HG02571 (cell line): ENCODE data around the gene RAB11FIP4.
"Not testable (repeated sequence)": the region's sequence is repeated elsewhere in the genome, so short reads cannot be mapped to it uniquely, and the experiment has no call there.

ENCODE experiments used
- ATAC-seq: cut with Tn5 transposase; IDR thresholded peaks from one replicate; pipeline ENCODE4 v1.9.1; 2021; ENCODE audit warnings: mild to moderate bottlenecking, moderate library complexity; ENCODE audit not compliant: unreplicated experiment

The RAB11FIP4 gene

GRCh38 chr17:31391496-31391949, at the start of gene RAB11FIP4:
Gene RAB11FIP4, plus strand, starts transcription at chr17:31391675. Its CDS starts 178 bp downstream, at chr17:31391853.
- ATAC-seq: no peak

- not testable (repeated sequence) for ATAC-seq
Observed at GRCh38 chr17:31345191-31345747, 46.2 kb upstream of the RAB11FIP4 start.

GRCh38 chr17:31349454-31349853, 42.0 kb upstream of the RAB11FIP4 start:
- ATAC-seq: no peak

GRCh38 chr17:31355935-31356334, 35.5 kb upstream of the RAB11FIP4 start:
- no peak for ATAC-seq

- no peak for ATAC-seq
Observed at GRCh38 chr17:31357091-31357490, 34.4 kb upstream of the RAB11FIP4 start.

- no peak for ATAC-seq
Observed at GRCh38 chr17:31357839-31358394, 33.6 kb upstream of the RAB11FIP4 start.

- no peak for ATAC-seq
Observed at GRCh38 chr17:31364012-31364411, 27.5 kb upstream of the RAB11FIP4 start.

- ATAC-seq: no peak
Observed at GRCh38 chr17:31366088-31366487, 25.4 kb upstream of the RAB11FIP4 start.

GRCh38 chr17:31369266-31369665, 22.2 kb upstream of the RAB11FIP4 start:
- ATAC-seq: no peak

GRCh38 chr17:31371511-31372097, 19.9 kb upstream of the RAB11FIP4 start:
- no peak for ATAC-seq

GRCh38 chr17:31373150-31374093, 18.1 kb upstream of the RAB11FIP4 start:
- ATAC-seq: no peak

GRCh38 chr17:31374094-31374447, 17.4 kb upstream of the RAB11FIP4 start:
- no peak for ATAC-seq

GRCh38 chr17:31374503-31374902, 17.0 kb upstream of the RAB11FIP4 start:
- ATAC-seq: no peak

- ATAC-seq: no peak
Observed at GRCh38 chr17:31378638-31379037, 12.8 kb upstream of the RAB11FIP4 start.

- ATAC-seq: no peak
Observed at GRCh38 chr17:31379597-31380205, 11.8 kb upstream of the RAB11FIP4 start.

GRCh38 chr17:31381165-31381668, 10.3 kb upstream of the RAB11FIP4 start:
- ATAC-seq: no peak

GRCh38 chr17:31382668-31383275, 8.7 kb upstream of the RAB11FIP4 start:
- not testable (repeated sequence) for ATAC-seq

- ATAC-seq: not testable (repeated sequence)
Observed at GRCh38 chr17:31383488-31383887, 8.0 kb upstream of the RAB11FIP4 start.

- no peak for ATAC-seq
Observed at GRCh38 chr17:31385428-31386285, 5.8 kb upstream of the RAB11FIP4 start.
